TTC549 (cell line): ENCODE results near the gene PRKAG1.

Source experiments
- FAIRE-seq: peaks from 2 replicates; lab custom pipeline; 2012; peaks lifted over from hg19 to GRCh38; lab: Jason Lieb, UNC

PRKAG1 gene

DNA sequence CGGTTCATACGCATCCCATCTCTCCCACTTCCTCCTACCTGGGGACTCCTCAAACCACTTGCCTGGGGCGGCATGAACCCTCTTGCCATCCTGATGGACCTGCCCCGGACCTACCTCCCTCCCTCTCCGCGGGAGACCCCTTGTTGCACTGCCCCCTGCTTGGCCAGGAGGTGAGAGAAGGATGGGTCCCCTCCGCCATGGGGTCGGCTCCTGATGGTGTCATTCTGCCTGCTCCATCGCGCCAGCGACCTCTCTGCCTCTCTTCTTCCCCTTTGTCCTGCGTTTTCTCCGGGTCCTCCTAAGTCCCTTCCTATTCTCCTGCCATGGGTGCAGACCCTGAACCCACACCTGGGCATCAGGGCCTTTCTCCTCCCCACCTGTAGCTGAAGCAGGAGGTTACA is 36.8 kb downstream of the PRKAG1 start:
- FAIRE-seq = no peak

DNA sequence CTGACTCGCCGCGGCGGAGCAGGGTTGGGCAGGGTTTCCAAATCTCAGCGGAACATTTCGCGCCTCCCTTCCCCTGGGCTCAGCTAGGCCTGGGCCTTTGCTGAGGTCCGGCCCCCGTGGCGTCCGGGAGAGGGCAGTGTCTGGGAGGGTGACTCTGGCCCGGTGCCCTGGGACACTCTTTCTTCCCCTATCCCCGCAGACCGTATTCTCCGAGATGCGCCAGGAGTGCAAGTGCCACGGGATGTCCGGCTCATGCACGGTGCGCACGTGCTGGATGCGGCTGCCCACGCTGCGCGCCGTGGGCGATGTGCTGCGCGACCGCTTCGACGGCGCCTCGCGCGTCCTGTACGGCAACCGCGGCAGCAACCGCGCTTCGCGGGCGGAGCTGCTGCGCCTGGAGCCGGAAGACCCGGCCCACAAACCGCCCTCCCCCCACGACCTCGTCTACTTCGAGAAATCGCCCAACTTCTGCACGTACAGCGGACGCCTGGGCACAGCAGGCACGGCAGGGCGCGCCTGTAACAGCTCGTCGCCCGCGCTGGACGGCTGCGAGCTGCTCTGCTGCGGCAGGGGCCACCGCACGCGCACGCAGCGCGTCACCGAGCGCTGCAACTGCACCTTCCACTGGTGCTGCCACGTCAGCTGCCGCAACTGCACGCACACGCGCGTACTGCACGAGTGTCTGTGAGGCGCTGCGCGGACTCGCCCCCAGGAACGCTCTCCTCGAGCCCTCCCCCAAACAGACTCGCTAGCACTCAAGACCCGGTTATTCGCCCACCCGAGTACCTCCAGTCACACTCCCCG is 37.4 kb downstream of the PRKAG1 start:
- no peak for FAIRE-seq

DNA sequence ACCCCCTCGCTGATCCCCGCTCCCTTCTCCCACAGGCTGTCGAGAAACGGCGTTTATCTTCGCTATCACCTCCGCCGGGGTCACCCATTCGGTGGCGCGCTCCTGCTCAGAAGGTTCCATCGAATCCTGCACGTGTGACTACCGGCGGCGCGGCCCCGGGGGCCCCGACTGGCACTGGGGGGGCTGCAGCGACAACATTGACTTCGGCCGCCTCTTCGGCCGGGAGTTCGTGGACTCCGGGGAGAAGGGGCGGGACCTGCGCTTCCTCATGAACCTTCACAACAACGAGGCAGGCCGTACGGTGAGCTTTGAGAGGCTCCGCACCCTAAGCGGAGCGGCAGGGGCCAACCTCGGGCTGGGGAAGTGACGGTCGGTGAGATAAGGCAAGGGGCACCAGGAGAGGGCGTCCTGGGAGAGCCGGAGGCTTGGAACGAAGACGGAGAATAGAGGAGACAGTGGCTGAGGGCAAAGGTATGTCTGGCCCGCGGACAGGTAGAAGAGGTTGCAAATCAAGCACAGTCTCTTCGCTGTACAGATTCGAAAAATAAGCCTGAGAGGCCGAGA is 38.1 kb downstream of the PRKAG1 start:
- no peak for FAIRE-seq

DNA sequence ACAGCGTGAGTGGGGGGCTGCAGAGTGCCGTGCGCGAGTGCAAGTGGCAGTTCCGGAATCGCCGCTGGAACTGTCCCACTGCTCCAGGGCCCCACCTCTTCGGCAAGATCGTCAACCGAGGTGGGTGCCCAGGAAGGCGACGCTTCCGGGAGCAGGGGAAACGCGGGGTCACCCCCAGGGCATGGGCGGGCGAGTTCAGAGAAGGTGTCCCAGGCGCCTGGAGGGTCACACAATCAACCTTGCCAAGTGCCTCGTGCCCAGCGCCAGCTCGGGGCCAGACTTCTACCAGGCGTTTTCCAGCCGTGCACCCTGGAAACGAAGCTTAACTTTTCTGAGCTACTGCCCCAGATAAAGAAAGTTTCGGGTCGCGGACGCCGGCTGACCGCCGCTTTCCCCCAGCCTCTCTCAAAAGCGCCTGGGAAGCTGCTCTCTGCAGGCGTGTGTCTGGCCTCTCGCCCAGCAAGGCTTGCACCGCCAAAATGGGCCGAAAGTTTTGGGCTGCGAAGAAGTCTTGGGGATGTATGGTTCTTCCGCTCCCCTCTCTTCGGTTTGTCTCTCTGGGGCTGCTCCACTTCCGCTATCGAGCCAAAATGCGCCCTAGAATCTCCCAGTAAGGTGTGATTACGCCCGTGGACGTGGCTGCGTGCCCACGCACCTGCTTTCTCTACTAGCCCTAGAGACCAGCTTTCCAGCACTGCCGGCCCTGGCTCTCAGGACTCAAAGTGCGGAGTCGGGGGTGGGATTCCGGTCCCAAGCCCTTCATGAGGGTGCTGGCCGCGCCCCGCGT is 38.8 kb downstream of the PRKAG1 start:
- FAIRE-seq = no peak

DNA sequence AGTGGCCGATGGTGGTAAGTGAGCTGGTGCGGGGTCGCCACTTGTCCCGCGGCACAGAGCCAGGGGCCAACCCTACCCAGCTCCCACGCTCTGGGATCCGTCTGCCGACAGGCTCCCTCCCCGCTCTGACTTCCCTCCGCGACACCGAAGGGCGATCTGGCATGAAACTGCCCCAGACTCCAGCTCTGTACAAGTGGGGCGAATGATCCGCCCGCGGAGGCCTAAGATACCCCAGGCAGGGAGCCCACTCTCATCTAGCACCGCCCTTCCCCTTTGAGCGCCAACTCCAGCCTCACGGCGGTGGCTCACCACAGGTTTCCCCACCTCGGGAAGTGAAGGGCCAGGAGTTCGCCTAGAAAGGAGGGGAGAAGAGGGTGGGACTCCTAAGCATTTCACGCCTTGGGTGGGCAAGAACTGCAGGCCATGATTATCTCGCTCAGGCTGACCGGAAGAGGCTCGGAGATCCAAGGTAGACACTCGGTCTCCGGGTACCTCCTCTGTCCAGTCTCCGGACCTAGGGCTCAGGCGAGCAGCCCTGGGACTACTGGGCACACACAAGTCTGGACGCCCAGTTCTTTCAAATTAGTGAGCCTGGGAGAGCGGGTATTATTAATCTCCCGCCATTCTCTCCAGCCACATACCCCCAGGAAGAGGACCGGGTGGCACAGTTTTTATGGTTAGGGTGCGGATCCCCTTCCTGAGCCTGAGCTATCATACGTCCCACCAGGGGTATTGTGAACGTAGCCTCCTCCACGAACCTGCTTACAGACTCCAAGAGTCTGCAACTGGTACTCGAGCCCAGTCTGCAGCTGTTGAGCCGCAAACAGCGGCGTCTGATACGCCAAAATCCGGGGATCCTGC is 39.6 kb downstream of the PRKAG1 start:
- FAIRE-seq = no peak

DNA sequence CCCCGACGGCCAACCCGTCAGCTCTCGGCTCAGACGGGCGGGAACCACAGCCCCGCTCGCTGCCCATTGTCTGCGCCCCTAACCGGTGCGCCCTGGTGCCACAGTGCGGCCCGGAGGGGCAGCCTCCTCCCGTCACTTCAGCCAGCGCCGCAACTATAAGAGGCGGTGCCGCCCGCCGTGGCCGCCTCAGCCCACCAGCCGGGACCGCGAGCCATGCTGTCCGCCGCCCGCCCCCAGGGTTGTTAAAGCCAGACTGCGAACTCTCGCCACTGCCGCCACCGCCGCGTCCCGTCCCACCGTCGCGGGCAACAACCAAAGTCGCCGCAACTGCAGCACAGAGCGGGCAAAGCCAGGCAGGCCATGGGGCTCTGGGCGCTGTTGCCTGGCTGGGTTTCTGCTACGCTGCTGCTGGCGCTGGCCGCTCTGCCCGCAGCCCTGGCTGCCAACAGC is 40.3 kb downstream of the PRKAG1 start, which contains the start of gene WNT1:
WNT1 (plus strand) TSS at position 32 of the 450 bp plus-strand sequence; CDS start at position 361, 329 bp downstream.
- no peak for FAIRE-seq

DNA sequence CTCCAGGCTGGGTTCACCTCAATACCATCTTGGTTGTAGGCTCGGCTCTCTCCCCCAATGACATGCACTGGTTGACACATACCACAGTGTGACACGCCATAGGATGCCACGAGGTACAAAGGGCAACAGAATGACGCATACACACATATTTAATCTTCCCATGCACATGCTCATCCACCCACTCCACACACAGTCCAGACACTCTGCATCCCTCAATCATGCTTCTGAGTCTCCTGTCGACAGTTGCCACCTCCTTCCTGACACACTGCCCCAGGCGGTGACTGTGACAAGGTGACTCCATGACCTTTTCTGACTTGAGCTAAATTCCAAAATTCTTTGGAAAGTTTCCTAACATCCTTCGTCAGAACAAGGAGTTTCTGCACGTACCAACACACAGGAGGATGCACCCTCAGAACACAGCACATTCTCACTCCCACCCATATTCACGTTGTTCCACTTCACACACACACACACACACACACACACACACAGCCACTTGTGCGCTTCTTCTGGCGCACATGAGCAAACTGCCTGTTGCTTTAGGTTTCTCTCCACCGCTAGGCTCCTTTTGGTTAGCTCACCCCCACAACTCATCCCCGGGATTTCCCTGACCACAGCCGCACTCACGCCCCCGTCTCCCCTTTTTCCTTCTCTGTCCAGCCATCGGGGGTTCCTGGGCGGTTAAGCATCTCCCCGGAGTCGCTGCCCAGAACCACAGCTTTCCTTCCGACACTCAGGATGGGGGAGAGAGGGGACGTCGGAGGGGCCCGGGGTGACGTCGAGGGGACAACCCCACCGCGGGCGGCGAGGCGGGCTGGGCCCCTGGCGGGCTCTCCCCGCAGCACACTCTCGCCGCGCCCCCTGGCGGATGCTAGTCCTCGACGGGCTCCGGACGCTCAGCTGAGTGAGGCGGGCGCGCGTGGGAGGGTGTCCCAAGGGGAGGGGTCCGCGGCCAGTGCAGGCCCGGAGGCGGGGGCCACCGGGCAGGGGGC is 41.0 kb downstream of the PRKAG1 start:
- FAIRE-seq = no peak

DNA sequence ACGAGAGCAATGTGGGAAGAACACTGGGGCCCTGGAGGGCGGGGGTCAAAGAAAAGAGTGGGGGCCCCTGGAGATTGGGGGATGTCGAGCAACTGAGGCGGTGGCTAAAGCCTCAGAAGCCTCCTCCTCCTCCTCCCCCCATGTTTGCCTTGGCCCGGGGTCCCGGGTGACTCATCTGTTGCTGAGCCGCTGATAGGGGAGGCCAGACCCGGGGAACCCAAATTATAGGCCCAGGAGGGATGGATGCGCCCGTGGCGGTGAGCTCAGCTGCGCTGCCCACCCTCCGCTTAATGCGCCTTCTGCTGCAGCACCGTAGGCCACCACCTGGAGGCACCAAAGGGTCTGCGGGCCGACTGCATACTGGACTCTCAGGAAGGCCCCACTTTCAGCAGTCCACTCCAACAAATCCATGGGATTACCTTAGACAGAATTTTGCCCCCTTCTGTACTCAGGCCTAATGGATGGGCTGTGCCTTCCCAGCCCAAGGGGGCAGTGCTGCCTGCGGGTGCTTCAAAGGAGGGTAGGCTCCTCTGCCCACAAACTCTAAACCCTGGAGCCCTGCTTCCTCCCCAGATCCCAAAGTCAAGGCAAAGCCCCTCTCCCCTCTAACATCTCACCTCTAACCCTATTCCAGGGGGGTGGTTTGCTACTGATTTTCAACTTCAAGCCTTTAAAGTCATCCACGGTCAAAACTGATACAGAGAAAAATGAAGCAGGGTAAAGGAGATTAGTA is 44.5 kb downstream of the PRKAG1 start:
- FAIRE-seq = no peak

DNA sequence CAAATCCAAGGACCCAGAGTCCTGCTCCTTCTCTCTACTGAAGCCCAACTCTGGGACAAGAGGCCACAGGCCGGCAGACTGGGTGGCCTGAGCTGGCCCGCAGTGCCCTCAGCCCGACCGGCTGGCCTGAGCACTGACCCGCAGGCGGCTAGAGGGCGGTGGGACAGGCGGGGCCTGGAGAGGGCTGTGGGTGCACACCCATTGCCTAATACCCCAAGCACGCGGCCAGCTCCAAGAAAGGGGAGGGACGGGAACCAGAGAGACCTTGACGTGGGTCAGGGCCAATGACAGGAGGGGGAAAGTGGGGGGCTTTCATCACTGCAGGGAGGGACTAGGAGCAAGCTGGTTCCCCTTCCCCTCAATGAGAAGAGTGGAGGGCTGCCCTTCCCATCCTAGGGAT is 45.0 kb downstream of the PRKAG1 start:
- no peak for FAIRE-seq

DNA sequence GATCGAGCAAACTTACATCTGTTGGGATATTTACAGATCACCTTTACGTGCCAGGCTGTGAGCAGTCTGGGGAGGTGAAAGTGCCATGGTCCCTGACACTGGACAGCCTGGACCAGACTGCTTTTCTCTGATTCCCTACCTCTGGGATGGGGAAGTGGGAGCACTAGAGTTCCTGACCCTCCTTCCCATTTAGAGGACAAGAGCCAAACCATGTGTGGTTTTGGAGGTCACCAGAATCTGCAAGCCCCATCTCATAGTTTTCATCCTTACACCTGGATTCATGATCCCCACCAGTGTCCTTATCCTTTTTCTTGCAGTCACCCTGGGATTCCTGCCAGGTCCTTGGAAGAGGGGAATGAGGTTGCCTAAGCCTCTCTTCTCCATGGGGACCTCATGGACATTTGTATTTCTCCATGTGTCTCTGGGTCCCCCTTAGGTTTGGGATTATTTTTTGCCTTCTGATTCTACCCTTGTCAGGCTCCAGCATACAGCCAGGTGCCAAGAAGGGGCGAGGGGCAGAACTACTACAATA is 45.6 kb downstream of the PRKAG1 start:
- no peak for FAIRE-seq

DNA sequence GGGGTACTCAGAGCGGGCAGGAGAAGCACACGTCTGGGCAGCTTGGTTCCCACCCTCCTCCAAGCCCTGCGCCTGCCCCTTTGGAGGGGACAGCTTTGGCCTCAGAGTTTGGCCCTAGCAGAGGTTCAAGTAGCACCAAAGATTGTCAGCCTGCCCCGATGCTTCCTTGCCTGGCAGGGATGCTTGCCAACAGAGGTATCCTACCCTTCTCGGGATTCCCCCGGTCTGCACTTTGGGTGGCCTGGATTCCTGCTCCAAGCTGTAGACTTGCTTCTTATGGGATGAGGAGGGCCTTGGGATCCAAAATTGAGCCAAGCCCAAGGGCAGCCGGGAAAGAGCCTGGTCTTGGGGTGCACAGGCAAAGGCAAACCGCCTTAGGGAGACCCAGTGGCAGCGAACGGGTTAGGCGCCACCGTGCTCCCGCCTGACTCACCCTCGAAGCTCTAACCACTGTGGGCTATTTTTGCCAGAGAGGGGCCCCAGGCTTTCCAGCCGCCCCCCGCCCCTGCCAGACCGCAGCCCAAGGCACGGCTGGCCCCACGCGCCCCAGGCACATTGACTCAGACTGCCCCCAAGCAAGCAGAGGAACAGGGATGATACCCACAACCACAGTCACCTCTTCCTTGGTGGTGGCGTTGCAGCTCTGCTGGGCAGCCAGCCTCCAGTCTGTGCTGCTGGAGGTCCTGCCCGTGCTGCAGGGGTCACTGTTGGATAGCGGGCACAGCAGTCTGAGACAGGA is 46.2 kb downstream of the PRKAG1 start:
- no peak for FAIRE-seq

DNA sequence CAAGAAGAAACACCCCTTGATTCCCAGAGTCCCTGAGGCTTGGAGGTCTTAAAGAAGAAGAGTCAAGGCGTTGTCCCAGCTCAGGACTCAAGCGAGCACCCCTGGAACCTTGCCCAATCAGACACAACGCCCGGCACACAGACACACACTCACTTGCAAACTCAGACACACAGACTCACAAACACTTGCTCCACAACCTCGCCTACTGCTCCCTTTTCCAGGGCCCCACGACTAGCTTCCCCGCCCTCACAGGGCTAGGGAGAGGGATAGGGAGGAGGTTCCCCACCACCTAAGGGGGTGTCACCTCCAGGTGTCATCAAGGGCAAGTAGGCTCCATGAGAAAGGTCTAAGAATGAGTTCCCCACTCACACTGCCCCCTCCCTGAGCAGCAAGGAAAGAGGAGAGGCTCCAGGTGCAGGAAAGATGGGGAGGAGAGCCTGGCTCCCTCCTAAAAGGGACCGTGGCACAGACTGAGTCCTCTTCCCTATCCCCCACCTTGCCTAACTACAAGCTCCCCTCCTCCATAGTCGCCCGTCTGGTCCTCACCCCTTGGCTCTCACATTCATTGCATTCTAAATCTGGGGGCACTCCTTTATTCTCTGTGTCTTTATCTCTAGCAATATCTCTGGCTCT is 47.8 kb downstream of the PRKAG1 start:
- no peak for FAIRE-seq

DNA sequence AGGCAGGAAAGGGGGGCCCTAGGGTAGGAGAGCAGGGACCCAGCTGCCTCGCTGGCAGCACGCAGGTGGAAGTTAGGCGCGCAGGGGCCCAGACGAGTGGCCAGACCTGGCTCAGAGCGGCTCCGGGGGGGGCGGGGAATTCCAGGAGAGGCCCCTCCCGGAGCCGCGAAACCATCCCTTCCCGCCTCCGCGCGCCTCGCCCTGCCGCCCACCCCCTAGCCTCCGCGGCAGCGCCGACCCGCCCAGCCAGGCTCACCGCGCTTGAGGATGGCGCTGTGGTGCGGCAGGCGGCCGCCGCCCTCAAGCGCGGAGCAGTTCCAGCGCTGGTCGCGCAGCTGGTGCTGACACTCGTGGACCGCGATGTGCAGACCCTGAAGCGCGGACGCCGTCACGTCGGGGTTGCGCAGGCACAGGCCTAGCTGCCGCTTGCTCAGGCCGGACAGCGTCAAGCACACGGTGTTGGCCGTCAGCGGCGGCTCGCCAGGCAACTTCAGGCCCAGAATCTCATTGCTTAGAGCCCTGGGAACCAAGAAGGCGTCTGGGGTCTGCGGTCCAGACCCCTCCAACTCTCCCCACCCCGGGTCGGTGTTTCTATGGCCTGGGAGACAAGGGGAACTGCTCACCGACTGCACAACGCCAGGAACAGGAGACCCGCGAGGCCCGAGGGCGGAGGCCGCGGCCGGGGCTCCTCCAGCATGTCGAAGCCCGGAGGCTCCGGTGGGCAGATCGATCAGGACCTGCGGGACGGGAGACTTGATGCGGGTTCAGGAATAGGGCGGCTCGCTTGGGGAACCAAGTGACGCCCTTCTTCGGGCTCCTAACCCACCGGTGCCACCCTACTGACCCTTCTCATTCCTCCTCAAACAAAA is 48.5 kb downstream of the PRKAG1 start:
- no peak for FAIRE-seq

DNA sequence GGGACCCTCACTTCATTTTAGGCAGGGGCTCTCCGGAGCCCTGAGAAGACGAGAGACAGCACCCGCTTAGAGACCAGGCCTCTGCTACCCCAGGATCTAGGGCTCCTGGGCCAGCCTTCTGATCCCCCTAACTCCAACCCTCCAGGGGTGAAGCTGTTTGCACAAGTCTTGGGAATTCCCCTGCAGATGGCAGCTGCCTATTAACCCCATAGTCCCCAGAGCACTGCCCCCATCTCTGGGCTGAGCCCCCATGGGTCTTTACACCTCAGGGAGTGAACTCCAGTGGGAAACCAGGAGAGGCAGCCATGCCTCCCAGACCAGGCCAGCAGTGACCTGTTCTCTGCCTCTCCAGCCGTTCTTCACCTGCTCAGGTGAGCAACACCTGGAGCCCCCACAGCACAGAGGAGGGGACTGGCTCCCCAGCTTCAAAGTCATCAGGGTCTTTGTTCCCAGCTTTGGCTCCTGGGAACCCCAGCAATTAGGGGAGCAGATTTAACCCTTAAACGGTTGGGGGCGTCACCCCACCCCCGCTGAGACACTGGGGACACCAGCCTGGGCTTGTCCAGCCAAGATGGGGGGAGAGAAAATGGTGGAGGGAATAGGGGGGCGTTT is 49.3 kb downstream of the PRKAG1 start:
- no peak for FAIRE-seq

DNA sequence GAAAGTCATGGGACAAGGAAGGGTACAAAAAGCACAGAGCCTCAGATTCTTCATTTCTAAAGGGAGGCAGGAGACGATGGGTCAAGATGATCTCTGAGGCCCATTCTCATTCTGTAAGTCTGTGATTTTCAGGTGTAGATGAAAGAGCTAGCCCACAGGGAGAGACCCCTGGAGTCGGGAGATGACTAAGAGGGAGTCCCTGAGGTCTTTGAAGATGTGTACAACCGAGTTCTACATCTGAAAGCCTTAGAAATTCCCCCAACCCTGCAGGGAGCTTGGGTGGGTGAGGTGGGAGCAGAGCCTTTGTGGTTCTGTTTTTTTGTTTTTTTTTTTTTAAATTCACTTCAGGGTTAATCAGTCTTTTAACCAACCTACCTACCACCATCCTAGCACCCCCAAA is 50.1 kb downstream of the PRKAG1 start:
- FAIRE-seq = no peak

DNA sequence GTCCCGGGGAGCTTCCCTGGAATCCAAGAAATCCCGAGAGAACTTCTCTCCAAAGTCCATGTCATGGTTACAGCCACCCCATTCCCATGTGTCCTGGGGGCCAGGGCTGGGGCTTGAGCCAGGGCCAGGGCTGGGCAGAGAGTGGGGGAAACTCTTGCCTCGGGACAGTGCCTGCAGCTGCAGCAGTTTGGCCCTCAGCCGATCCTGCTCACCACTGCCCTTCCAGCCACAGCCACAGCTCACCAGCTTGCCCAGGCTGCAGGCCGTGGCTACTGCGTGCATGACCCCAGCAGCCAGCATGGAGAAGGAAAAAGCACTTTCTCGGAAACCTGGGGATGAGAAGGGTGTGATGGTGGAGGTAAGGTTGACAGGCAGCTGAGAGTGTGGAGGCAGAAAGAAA is 50.6 kb downstream of the PRKAG1 start:
- FAIRE-seq = no peak

DNA sequence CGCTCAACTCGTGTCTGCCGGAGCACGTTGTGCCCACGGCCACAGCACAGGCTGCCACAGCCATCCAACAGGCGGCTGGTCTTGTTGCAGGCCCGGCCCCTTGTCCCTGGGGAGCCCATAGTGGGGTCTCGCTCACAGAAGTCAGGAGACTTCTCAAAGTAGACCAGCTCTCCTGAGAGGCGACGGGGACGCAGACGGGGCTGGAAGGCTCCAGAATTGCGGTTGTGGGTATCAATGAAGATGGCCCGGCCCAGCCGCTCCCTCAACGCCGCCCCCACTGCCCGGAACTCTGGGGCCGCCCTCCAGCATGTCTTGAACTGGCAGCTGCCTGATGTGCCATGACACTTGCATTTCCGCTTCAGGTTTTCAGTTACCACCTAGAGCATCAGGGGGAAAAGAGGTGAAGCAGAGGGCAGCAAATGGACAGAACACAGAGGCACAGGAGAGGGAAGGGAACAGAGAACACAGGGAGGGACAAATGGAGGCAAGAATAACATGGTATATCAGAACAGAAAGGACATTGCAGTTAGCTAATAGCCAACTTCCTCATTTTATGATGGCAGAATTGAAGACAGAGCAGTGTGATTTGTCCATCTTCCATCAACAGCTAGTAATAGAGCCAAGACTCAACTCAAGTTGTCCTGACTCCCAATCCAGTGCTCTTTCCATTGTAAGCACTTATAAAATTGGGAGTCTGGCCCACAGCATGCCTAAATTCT is 52.2 kb downstream of the PRKAG1 start:
- FAIRE-seq = no peak
